Mammary epithelial cell (primary cell): Measurements from ENCODE around the gene VMAC.

Experiments used
- EZH2 ChIP-seq: IDR thresholded peaks from 2 replicates; pipeline ENCODE4 v1.6.1; 2012; ENCODE audit warnings: low read length, inconsistent platforms, borderline replicate concordance
- TF ChIP-seq, protein P1 (sequence below), 2 donors: IDR thresholded peaks in 1 of 2; conservative IDR thresholded peaks in 1 of 2; 2 replicates each; pipeline ENCODE4 v1.5.1; 2011 to 2012; ENCODE audit warnings: inconsistent platforms in 2 of 2, low read length in 2 of 2, mild to moderate bottlenecking in 2 of 2, control low read depth in 1 of 2, low read depth in 1 of 2; ENCODE audit not compliant: insufficient read depth in 1 of 2; ENCODE audit errors: extremely low read depth in 1 of 2

DNA sequence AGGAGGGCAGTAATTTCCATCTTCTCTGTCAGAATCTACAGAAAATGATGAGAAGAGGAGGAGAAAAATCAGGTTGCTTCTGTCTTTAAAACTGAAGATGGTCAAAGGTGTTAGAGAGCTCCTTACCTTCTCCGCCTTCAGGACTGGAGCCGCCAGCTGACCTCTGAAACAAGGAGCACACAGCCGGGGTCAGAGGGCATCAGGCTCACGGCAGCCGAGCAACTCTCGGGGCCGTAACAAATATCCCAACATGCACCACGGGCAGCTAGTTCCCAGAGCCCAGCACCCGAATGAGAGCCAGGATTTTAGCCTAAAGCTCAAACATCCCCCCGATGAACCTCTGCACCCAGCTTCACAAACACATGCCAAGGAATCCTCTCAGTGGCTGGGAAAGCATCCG, 37.0 kb downstream of the VMAC start:
- TF ChIP-seq, protein P1, sequence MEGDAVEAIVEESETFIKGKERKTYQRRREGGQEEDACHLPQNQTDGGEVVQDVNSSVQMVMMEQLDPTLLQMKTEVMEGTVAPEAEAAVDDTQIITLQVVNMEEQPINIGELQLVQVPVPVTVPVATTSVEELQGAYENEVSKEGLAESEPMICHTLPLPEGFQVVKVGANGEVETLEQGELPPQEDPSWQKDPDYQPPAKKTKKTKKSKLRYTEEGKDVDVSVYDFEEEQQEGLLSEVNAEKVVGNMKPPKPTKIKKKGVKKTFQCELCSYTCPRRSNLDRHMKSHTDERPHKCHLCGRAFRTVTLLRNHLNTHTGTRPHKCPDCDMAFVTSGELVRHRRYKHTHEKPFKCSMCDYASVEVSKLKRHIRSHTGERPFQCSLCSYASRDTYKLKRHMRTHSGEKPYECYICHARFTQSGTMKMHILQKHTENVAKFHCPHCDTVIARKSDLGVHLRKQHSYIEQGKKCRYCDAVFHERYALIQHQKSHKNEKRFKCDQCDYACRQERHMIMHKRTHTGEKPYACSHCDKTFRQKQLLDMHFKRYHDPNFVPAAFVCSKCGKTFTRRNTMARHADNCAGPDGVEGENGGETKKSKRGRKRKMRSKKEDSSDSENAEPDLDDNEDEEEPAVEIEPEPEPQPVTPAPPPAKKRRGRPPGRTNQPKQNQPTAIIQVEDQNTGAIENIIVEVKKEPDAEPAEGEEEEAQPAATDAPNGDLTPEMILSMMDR (conservative IDR thresholded peaks at IDR 0.05 in 1 of 2, IDR thresholded peaks at IDR 0.05 in 1 of 2; ENCODE audit: extremely low read depth in 1 of 2, insufficient read depth in 1 of 2, low read depth in 1 of 2, low read length in 2 of 2): no peak
- no peak for TF ChIP-seq EZH2
